GM12878 (cell line): Measurements from ENCODE around the gene P2RX4. TPM values are rescaled to one million over a fixed set of nuclear protein-coding genes. Genes with fewer than 3 reads are reported as not detected.

Experiments
- ATAC-seq: fragments of 200-7000 bp; cut with Tn5 transposase; 3 replicates; pipeline ENCODE4 v1.9.1; 2020; ENCODE audit warnings: mild to moderate bottlenecking, moderate library complexity
- BruUV-seq: library from RNA; stranded (reverse); fragments of 400-500 nt; replicated peaks from 2 replicates; lab custom pipeline; 2021; lab: Mats Ljungman, UMichigan
- CTCF ChIA-PET: fragments of 300-600 bp; sonication (Branson Sonifier 250); formaldehyde crosslinking; extraction: SDS; loops from one replicate; lab custom pipeline; 2021; ENCODE audit warnings: inconsistent platforms; lab: Yijun Ruan, JAX
- POLR2A ChIA-PET: fragments of 350-600 bp; formaldehyde crosslinking; extraction: SDS; loops from one replicate; lab custom pipeline; 2021; ENCODE audit warnings: inconsistent platforms; lab: Charles Lee
- RAD21 ChIA-PET: fragments of 300-600 bp; sonication (Branson Sonifier 250); formaldehyde crosslinking; loops from one replicate; lab custom pipeline; 2023; ENCODE audit warnings: antibody characterized with exemption; ENCODE audit not compliant: unreplicated experiment; lab: Charles Lee
- SMC1A ChIA-PET: fragments of 300-600 bp; sonication (Branson Sonifier 250); formaldehyde crosslinking; loops from one replicate; lab custom pipeline; 2023; ENCODE audit not compliant: unreplicated experiment, uncharacterized antibody; lab: Charles Lee
- DNase-seq: peaks from one replicate; pipeline ENCODE4 v3.0.0-alpha.2; 2011; ENCODE audit warnings: low read depth, low spot score
- FAIRE-seq: peaks from 3 replicates; lab custom pipeline; 2011; peaks lifted over from hg19 to GRCh38; lab: Jason Lieb, UNC
- H2AFZ ChIP-seq: 2 replicates; pipeline ENCODE4 v1.6.0; 2011; ENCODE audit warnings: low read depth, low read length, control low read depth; ENCODE audit not compliant: control insufficient read depth
- H3K27ac ChIP-seq: 2 replicates; pipeline ENCODE4 v1.5.1; 2011; ENCODE audit warnings: control low read depth; ENCODE audit not compliant: control insufficient read depth, insufficient read depth
- H3K27me3 ChIP-seq, 2 experiments: replicated peaks in 1 of 2; 2 replicates each; pipeline versions ENCODE4 v1.6.0 to v1.6.1; 2011; ENCODE audit warnings: low read length in 1 of 2; ENCODE audit not compliant: control insufficient read depth in 2 of 2, insufficient read depth in 2 of 2
- H3K36me3 ChIP-seq, 2 experiments: 2 replicates each; pipeline ENCODE4 v1.5.1; 2011; ENCODE audit warnings: low read length in 1 of 2; ENCODE audit not compliant: control insufficient read depth in 2 of 2, insufficient read depth in 2 of 2
- H3K4me1 ChIP-seq: 2 replicates; pipeline ENCODE4 v1.6.1; 2011; ENCODE audit warnings: mild to moderate bottlenecking, low read length, moderate library complexity, mixed read lengths; ENCODE audit not compliant: control insufficient read depth, insufficient read depth
- H3K4me2 ChIP-seq: 2 replicates; pipeline ENCODE4 v1.6.0; 2011; ENCODE audit warnings: control low read depth; ENCODE audit not compliant: control insufficient read depth, insufficient read depth
- H3K4me3 ChIP-seq: fragments of 200-600 bp; sonication (generic); 2 replicates; pipeline ENCODE4 v1.5.1; 2016
- H3K79me2 ChIP-seq: 2 replicates; pipeline ENCODE4 v1.6.0; 2011; ENCODE audit warnings: low read length; ENCODE audit not compliant: control insufficient read depth, insufficient read depth
- H3K9ac ChIP-seq: 2 replicates; pipeline ENCODE4 v1.8.0; 2011; ENCODE audit warnings: low read length, control low read depth, mixed read lengths; ENCODE audit not compliant: control insufficient read depth, insufficient read depth
- H3K9me3 ChIP-seq: replicated peaks from 3 replicates; pipeline ENCODE4 v1.5.1; 2011; ENCODE audit warnings: mild to moderate bottlenecking, low read length; ENCODE audit not compliant: control insufficient read depth, insufficient read depth
- H4K20me1 ChIP-seq: 2 replicates; pipeline ENCODE4 v1.6.0; 2011; ENCODE audit not compliant: control insufficient read depth, insufficient read depth
- DPF2 ChIP-seq: fragments of 450-650 bp; IDR thresholded peaks from 2 replicates; pipeline ENCODE4 v1.6.1; 2017; ENCODE audit warnings: mild to moderate bottlenecking
- FOS ChIP-seq: IDR thresholded peaks from 3 replicates; pipeline ENCODE4 v1.6.1; 2011; ENCODE audit warnings: borderline replicate concordance; ENCODE audit not compliant: insufficient read length; ENCODE audit errors: extremely low read depth
- HDAC6 ChIP-seq: fragments of 200-600 bp; sonication (generic); IDR thresholded peaks from one replicate; pipeline ENCODE4 v1.8.0; 2017; ENCODE audit warnings: antibody characterized with exemption; ENCODE audit not compliant: unreplicated experiment
- IKZF1 ChIP-seq: fragments of 450-650 bp; conservative IDR thresholded peaks from 2 replicates; pipeline ENCODE4 v1.6.1; 2017; ENCODE audit warnings: antibody characterized with exemption, mild to moderate bottlenecking
- IKZF2 ChIP-seq, 2 experiments: fragments of 450-650 bp; IDR thresholded peaks; 2 replicates each; pipeline ENCODE4 v1.6.1; 2017; ENCODE audit warnings: mild to moderate bottlenecking in 2 of 2, moderate library complexity in 2 of 2
- MEF2B ChIP-seq: fragments of 450-650 bp; IDR thresholded peaks from 2 replicates; pipeline ENCODE4 v1.6.1; 2018; ENCODE audit warnings: mild to moderate bottlenecking, moderate library complexity; ENCODE audit not compliant: partially characterized antibody, poor library complexity, severe bottlenecking
- NR2C2 ChIP-seq: IDR thresholded peaks from 2 replicates; pipeline ENCODE4 v1.6.1; 2011; ENCODE audit warnings: borderline replicate concordance, low read depth; ENCODE audit not compliant: control insufficient read depth, insufficient read length
- NR2F1 ChIP-seq: fragments of 450-650 bp; conservative IDR thresholded peaks from 2 replicates; pipeline ENCODE4 v1.6.1; 2017; ENCODE audit warnings: mild to moderate bottlenecking
- POU2F2 ChIP-seq: IDR thresholded peaks from 3 replicates; pipeline ENCODE4 v1.6.1; 2011; ENCODE audit warnings: low read depth, mild to moderate bottlenecking, low read length, borderline replicate concordance
- SIN3A ChIP-seq: IDR thresholded peaks from 2 replicates; pipeline ENCODE4 v1.6.1; 2012; ENCODE audit warnings: low read depth, low read length, improper control_type of control experiment
- SMAD5 ChIP-seq: IDR thresholded peaks from 2 replicates; pipeline ENCODE4 v1.6.1; 2016; ENCODE audit warnings: antibody characterized with exemption, low read depth
- TAF1 ChIP-seq: IDR thresholded peaks from 2 replicates; pipeline ENCODE4 v1.6.1; 2011; ENCODE audit warnings: mild to moderate bottlenecking, low read depth, low read length, borderline replicate concordance
- ZNF207 ChIP-seq: fragments of 450-650 bp; IDR thresholded peaks from 2 replicates; pipeline ENCODE4 v1.6.1; 2014; ENCODE audit warnings: antibody characterized with exemption, mild to moderate bottlenecking, borderline replicate concordance
- ZNF274 ChIP-seq: IDR thresholded peaks from one replicate; pipeline ENCODE4 v1.8.0; 2011; ENCODE audit not compliant: insufficient read length, insufficient read depth
- ZSCAN29 ChIP-seq: fragments of 450-650 bp; IDR thresholded peaks from 2 replicates; pipeline ENCODE4 v1.6.1; 2017; ENCODE audit warnings: mild to moderate bottlenecking, moderate library complexity
- WGBS: methylation state at CpG from one replicate; pipeline ENCODE4 v1.1.6; 2016; ENCODE audit warnings: low lambda C conversion rate; ENCODE audit not compliant: insufficient replicate concordance, insufficient coverage; ENCODE audit errors: missing lambda C conversion rate; 5-methylcytosine and 5-hydroxymethylcytosine counted together
- in situ Hi-C: fragments of 300-500 bp; cut with MboI; formaldehyde crosslinking; loops from 9 replicates; pipeline ENCODE4 v1.14.3; 2018; ENCODE audit warnings: mixed read lengths
- intact Hi-C: fragments of 100-400 bp; cut with micrococcal nuclease; formaldehyde crosslinking; loops from one replicate; pipeline ENCODE4 v1.14.2; 2022; ENCODE audit not compliant: unreplicated experiment
- polyA plus RNA-seq, 11 experiments: library from polyadenylated mRNA; depleted of rRNA in 4 of 11; unstranded in 6 of 11; stranded (reverse) in 5 of 11; fragments of >200 nt; fragmentation: Nextera tagmentation in 4 of 11; fragmentation: Illumina TruSeq in 1 of 11; extraction: Ambion mirVana in 4 of 11; extraction: Trizol in 1 of 11; gene quantifications; 1 replicate in 1 of 11; 2 replicates in 10 of 11; pipeline versions ENCODE4 v1.2.1 to v1.2.3, GENCODE V29; 2011 to 2016; ENCODE audit warnings: inconsistent platforms in 2 of 11, missing spikeins in 2 of 11, low read depth in 1 of 11
- total RNA-seq, 4 experiments: library from RNA; depleted of rRNA in 3 of 4; stranded (reverse); fragments of >200 nt in 3 of 4; fragmentation: Illumina TruSeq in 1 of 4; extraction: Trizol in 1 of 4; gene quantifications; 2 replicates each; pipeline versions ENCODE4 v1.2.1 to v1.2.3, GENCODE V29; 2013 to 2021
- TF ChIP-seq, protein P1 (sequence below): fragments of 450-650 bp; IDR thresholded peaks from 2 replicates; pipeline ENCODE4 v1.6.1; 2017; ENCODE audit warnings: mild to moderate bottlenecking, moderate library complexity
- TF ChIP-seq, protein P2 (sequence below): IDR thresholded peaks from 2 replicates; pipeline ENCODE4 v1.6.1; 2011; ENCODE audit warnings: mild to moderate bottlenecking, low read depth, low read length, moderate library complexity; ENCODE audit not compliant: insufficient replicate concordance

P2RX4 gene
- total and polyA plus RNA-seq, 10 of the 15 experiments (the other 5 are each of a cell fraction or from before 2014, with no cell fraction given) = 9.0 to 43.4 (median 20.5) TPM

GRCh38 chr12:121214855-121215745 lies 5.2 kb downstream of the P2RX4 start:
- Histone ChIP-seq H3K4me2 (peak overlapping the region; percentile 47; the same call in 1 of the 2 replicates), H3K9me3 (no peaks in the 10 kb centered on the region), H3K9ac (no peak overlapping the region), H4K20me1 (no peaks in the 10 kb centered on the region), H3K4me3 (no peak overlapping the region), H3K36me3 (no peaks in the 10 kb centered on the region; a peak in 1 of 4 replicates), H2AFZ (no peak overlapping the region), H3K27me3 (no peaks in the 10 kb centered on the region), H3K4me1 (peaks cover 9% of the 10 kb centered on the region), H3K27ac (no peak overlapping the region), H3K79me2 (peaks cover 10% of the 10 kb centered on the region)
- FAIRE-seq (no peak), DNase-seq (no peak), ATAC-seq (peak; percentile 50)
- intact Hi-C loops = loop anchor here (5.0 kb wide), 2 partner anchors 83 to 103 kb away; partner anchors contain the start of gene P2RX7
- ChIA-PET RAD21 (interaction anchor here (0.6 to 1.9 kb wide), 6 partner anchors 9 to 910 kb away, joined by 3 to 4 read pairs (median 3); partner anchors contain the start of gene P2RX7), CTCF (interaction anchor here (1.0 to 2.4 kb wide), 5 partner anchors 16 to 155 kb away, joined by 4 to 7 read pairs (median 5); partner anchors contain the start of gene P2RX7), POLR2A (interaction anchor here (0.6 to 1.3 kb wide), 9 partner anchors 17 to 137 kb away, joined by 3 to 6 read pairs (median 3); no protein-coding TSS in a partner anchor), SMC1A (interaction anchor here (0.7 to 3.2 kb wide), 10 partner anchors 9 to 155 kb away, joined by 3 to 10 read pairs (median 4); partner anchors contain the start of gene P2RX7)
- no TSS peak for BruUV-seq
- 91% methylated on average over 14 of the region's 14 CpGs for WGBS
- in situ Hi-C loops = no loop called here
- no peak for TF ChIP-seq FOS
- TF ChIP-seq, protein P1, sequence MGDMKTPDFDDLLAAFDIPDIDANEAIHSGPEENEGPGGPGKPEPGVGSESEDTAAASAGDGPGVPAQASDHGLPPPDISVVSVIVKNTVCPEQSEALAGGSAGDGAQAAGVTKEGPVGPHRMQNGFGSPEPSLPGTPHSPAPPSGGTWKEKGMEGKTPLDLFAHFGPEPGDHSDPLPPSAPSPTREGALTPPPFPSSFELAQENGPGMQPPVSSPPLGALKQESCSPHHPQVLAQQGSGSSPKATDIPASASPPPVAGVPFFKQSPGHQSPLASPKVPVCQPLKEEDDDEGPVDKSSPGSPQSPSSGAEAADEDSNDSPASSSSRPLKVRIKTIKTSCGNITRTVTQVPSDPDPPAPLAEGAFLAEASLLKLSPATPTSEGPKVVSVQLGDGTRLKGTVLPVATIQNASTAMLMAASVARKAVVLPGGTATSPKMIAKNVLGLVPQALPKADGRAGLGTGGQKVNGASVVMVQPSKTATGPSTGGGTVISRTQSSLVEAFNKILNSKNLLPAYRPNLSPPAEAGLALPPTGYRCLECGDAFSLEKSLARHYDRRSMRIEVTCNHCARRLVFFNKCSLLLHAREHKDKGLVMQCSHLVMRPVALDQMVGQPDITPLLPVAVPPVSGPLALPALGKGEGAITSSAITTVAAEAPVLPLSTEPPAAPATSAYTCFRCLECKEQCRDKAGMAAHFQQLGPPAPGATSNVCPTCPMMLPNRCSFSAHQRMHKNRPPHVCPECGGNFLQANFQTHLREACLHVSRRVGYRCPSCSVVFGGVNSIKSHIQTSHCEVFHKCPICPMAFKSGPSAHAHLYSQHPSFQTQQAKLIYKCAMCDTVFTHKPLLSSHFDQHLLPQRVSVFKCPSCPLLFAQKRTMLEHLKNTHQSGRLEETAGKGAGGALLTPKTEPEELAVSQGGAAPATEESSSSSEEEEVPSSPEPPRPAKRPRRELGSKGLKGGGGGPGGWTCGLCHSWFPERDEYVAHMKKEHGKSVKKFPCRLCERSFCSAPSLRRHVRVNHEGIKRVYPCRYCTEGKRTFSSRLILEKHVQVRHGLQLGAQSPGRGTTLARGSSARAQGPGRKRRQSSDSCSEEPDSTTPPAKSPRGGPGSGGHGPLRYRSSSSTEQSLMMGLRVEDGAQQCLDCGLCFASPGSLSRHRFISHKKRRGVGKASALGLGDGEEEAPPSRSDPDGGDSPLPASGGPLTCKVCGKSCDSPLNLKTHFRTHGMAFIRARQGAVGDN = peak; percentile 39; the same call in 1 of the 2 replicates
- no peak for TF ChIP-seq ZNF274
- peak; percentile 10 to 21; a peak in 1 of 4 replicates for TF ChIP-seq IKZF2 (IDR thresholded peaks at IDR 0.05)
- no peak for TF ChIP-seq ZNF207
- peak; percentile 62 for TF ChIP-seq MEF2B
- TF ChIP-seq HDAC6 = no peak
- no peak for TF ChIP-seq ZSCAN29
- TF ChIP-seq NR2C2 = no peak
- no peak for TF ChIP-seq POU2F2
- TF ChIP-seq, protein P2, sequence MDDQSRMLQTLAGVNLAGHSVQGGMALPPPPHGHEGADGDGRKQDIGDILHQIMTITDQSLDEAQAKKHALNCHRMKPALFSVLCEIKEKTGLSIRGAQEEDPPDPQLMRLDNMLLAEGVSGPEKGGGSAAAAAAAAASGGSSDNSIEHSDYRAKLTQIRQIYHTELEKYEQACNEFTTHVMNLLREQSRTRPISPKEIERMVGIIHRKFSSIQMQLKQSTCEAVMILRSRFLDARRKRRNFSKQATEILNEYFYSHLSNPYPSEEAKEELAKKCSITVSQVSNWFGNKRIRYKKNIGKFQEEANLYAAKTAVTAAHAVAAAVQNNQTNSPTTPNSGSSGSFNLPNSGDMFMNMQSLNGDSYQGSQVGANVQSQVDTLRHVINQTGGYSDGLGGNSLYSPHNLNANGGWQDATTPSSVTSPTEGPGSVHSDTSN = no peak
- TF ChIP-seq SIN3A = no peak
- TF ChIP-seq SMAD5 = no peak
- no peak for TF ChIP-seq NR2F1
- TF ChIP-seq TAF1 = no peak
- TF ChIP-seq DPF2 = peak; percentile 12; the same call in 1 of the 2 replicates
- TF ChIP-seq IKZF1 = peak; percentile 48
